Fibroblast of skin of right biceps (primary cell): ENCODE measurements around the gene ABLIM2.
A peak's percentile ranks its signal among the peaks of the same experiment; 100 is the strongest.

Experiments
- DNase-seq: peaks from one replicate; pipeline ENCODE4 v3.0.0-alpha.2; 2013

ABLIM2 gene

DNA sequence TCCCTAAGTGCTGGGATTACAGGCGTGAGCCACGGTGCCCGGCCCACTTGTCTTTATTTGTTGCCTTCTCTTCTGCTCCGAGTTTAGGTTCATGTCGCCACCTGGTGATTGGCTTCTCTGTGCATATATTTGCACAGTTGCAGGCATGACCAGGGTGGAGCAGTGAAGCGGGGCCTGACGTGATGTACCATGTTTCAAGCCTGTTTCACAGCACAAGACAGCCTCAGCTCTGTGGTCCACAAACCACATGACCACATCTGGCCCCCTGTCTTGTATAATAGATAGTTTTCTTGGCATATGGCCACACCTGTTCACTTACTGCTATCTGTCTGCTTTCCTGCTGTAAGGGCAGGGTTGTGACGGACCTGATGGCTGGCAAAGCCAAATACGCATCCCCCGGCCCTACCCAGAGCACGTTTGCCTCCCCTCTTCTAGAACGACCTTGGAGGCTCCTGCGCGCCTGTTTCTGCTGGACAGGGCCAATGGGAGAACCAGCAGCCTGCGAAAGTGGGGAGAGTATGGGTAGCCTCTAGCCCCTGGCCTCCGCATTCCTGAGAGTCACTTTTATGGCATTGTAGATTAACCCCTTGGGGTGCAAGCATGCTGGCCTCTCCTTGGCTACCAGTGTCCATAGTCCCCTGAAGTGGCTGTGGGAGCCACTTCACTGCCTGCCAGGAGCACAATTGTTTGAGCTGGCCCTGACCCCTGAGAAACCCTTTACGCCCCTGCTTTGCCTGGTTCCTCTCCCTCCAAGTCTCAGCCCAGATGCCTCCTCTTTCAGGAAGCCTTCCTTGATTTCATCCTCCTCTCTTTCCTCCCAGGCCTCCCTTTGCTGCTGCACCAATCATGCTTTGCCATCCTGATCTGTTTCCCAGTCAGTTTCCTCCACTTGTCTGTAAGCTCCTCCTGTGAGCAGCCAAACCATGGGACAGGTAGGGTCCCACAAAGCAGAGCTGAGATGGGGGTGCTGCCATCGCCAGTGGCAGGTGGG, 34.4 kb upstream of the ABLIM2 start:
- DNase-seq: peak; percentile 34

DNA sequence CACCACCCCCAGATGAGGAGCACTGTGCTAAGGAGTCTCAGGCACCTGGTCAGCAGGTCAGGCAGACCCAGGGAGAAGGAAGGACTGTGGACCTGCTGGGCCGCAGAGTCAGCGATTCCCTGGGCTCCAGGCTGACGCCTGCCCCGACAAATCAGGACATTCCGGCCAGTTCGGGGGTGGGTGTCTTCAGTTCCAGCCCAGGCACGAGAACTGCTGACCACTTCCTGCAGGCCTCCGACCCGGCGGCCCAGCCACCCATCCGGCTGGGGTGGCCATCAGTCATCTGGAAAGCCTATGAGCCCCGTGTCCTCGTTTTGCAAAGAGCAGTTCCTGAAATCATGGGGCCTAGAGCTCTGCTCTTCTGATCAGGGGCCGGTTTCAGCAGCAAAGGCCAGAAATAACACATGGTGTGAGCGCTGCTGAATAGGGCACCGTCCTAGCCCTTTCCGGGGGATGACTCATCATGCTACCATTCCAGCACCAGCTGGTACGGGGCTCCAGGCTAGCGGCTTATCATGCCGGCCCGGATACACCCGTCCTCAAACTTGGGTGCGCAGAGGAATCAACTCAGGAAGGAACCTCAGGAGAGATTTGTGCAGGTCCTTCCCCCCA, 32.6 kb upstream of the ABLIM2 start:
- no peak for DNase-seq

DNA sequence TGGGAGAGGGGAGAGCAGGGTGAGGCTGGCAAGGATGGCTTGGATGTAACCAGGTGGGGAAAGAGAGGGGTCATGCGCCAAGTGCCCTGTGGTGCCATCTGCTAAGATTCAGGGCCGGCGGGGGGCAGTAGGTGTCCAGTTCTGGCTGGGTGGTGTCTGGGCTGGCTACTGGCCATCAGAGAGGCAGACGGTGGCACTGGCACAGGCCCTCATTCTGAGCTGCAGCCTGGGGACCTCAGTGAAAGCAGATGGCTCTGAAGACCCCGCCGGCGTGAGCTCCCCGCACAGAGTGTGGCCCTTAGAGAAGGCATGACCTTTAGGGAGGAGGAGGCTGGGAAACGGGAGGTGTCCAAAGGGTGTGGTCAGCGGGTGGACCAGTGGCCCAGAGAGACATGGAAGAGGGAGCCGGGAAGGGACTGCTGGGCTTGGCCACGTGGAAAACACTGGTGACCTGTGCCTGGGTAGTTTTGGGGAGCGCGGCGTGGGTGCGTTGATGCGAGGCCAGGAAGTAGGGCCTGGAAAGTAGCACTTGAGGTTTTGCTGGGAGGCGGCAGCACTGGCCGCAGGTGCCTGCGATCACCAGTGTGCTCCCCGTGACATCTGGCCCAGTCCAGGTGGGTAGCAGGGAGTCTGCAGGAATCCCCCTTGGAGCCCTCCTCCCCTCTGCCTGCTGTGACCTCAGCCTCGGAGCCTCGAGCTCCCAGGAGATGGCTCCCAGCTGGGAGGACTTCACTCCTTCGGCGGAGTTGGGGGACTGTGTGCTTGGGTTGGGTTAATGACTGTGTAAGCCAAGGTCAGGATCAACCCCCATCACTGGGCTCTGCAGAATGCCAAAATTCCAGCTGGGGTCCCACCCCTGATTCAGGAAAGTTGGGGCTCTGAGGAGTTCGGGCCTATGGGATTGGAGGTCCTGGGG, 31.2 kb upstream of the ABLIM2 start:
- no peak for DNase-seq

DNA sequence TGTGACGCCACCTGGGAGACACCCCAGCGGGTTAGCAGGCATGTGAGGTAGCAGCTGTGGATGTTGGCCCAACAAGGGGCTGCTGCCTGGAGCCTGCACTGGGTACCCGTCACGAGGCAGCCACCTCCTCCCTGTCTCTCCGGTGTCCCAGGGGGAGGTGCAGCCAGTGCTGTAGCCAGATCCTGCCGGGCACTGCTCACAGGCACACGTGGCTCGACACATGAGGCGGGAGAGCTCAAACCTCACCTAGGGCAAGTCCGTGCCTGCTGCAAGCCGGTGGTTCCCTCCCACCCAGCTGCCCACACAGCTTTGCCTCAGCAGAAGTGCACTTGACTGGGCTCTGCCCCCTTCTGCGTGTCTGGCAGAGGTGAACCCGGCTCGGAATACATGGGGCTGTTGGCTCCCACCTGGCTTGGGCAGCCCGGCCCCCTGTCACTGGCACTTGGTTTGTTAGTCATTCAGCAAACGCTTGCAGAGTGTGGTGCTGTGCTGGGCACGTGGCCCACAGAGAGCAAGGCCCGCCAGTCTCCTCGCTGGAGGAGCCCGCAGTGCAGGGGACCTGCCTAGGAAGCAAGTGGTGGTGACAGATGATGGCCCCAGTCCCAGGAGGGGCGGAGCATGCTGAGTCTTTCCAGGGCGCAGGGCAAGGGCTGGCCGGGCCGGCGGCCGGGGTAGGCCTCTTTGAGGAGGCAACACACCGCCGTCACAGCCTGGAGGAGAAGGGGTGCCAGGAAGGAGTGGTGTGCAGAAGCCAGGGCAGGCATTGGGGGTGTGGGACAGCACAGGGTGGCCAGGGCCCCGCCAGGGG, 30.3 kb upstream of the ABLIM2 start:
- DNase-seq: no peak

DNA sequence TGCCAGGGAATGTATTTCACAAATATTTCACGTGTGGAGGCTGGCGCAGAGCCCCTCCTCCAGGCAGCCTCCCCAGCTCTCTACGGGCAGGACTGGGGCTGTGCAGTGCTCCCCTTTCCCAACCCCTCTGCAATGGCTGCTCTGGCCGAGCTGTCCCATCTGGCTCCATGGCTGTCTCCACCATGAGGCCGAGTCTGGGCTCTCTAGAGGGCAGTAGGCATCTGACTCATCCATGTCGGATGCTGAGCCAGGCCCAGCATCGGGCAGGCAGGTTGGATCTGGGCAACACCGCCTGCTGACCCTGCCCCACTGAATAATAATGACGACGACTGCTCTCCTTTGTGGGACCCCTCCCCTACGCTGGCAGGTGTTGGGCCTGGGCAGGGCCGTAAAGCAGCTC, 29.5 kb upstream of the ABLIM2 start:
- no peak for DNase-seq

DNA sequence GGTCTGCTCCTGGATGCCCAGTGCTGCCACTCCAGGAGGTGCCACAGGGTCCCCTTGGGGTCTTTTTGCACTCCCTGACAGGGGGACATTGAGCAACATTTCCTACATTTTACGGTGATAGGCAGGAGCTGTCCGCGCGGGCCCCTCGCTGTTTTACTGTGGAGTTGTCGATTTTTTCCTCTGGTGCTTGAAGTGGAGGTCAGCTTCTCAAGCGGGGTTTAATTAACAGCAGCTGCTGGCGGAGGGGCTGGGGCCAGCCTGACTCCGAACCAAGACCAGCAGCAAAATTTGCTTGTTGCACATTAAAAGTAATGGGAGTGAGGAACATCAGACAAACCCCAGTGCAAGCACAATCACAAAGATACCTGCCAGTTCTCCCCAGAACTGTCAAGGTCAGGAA, 27.3 kb upstream of the ABLIM2 start:
- DNase-seq: no peak

DNA sequence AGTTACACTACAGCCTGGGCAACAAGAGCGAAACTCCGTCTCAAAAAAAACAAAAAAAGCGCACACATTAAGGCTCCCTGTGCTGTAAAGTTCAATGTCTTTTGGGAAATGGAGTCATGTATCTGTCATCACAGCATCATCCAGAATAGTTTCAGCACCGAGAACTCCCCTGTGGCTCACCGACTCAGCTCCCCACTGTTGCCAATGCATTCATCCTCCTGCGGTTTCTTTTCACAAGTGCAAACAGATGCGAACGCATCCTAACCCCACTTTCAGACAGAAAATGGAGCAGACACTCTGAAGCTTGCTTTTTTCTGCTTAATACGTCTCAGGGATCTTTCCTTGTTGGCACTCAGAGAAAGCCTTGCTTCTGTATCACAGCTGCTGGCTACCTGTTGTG, 26.7 kb upstream of the ABLIM2 start:
- peak; percentile 90 for DNase-seq

DNA sequence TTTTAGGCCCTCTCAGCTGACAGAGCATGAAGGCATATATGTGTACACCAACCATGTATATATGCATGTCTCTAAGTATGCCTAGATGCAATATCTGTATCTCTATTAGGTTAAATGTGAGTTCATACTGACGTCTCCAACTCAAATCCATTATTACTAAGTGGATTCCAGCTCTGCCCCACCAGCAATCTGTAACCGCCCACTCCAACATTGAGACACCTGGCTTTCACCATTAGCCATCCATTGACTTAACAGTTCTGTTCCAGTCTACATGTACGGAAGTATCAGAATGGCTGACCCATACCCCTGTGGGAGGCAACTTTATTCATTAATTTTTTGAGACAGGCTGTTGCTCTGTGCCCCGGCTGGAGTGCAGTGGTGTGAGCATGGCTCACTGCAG, 25.4 kb upstream of the ABLIM2 start:
- no peak for DNase-seq

DNA sequence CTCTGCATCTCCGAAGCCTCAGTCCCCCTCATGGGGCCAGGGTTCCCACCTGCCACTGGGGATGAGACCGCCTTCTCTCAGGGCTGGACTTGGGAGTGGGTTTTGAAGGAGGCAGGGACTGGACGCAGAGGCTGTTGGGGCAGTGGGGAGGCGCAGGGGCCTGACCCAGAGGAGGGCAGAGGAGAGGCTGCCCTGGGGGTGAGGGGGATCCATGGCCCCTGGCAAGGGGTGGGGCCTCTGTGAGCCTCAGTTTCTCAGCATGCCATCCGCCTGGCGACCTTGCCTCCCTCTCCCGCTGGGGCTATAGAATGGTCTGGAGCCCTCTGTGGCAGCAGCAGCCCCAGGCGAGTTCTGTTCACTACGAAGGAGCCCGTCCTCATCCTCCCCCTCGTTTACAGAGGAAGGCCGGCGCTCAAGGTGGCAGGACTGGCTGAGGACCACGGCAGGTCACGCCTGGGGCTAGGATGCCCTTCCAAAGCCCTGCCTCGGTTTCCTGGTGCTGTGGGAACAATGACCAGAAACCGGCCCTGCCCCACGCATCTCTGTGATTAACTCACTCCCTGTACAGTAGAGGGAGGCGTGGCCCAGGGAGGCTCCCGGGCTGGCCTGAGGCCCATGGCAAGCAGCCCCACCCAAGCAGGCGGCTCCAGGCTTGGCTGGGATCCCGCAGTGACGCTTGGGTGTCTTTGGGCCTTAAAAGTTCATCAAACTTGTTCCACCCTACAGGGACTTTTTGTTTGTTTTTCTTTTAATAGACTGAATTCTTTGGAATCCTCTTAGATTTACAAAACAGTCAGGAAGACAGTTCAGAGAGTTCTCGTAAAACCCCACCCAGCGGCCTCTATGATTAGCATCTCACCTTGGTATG, 24.5 kb upstream of the ABLIM2 start:
- DNase-seq: peak; percentile 59

DNA sequence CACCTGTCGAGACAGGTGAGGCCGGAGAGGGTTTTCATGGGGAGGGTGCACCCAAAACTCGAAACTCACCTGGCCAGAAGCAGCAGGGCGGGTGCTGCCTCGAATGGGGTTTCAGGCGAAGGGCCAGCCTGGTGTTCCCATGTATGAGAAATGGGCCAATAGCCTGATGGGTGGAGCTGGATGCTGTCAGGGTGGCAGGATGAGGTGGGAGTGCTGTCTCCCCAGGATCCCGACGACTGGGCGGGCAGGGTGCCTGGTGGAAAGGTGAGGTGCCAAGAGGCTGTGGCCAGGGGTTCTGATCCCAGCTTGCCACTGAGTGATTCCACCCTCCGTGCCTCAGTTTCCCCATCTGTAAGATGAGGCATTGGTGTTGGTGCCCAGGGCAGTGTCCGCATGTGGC, 23.7 kb upstream of the ABLIM2 start:
- DNase-seq: no peak

DNA sequence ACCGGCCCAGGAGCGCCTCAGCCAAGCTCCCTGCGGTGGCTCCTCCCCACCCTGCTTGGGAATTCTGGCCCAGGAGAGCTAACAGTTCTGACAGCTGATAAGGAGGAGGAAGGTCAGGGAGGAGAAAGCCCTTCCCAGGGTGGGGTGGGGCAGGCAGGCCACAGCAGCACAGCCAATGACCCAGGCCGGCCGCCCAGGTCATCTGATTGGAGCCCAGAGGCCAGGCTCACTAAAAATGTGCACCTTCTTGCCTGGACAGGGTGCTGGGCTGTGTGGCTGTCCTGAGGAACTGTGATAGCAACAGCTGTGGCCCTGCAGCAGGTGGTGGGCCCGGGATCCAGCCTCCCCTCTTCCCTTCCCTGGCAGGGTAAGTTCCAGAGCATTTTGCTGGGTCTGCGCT, 23.2 kb upstream of the ABLIM2 start:
- DNase-seq: no peak

DNA sequence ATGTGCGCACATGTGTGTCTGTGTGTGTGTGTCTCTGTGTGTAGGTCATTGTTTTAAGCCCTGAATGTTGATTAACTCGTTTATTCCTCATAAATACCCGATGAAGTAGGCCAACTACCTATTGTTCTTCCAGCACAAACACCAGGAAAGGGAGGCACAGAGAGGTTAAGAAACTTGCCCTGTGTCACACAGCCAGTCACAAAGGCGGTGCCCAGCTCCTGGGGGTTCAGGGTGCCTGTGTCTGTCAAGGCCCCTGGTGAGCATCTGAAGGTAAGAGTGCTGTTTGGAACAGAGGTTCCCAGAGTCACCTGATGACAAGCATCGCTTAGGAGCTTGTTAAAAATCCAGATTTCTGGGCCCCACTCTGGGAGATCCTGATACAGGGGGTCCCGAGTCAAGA, 22.5 kb upstream of the ABLIM2 start:
- no peak for DNase-seq

DNA sequence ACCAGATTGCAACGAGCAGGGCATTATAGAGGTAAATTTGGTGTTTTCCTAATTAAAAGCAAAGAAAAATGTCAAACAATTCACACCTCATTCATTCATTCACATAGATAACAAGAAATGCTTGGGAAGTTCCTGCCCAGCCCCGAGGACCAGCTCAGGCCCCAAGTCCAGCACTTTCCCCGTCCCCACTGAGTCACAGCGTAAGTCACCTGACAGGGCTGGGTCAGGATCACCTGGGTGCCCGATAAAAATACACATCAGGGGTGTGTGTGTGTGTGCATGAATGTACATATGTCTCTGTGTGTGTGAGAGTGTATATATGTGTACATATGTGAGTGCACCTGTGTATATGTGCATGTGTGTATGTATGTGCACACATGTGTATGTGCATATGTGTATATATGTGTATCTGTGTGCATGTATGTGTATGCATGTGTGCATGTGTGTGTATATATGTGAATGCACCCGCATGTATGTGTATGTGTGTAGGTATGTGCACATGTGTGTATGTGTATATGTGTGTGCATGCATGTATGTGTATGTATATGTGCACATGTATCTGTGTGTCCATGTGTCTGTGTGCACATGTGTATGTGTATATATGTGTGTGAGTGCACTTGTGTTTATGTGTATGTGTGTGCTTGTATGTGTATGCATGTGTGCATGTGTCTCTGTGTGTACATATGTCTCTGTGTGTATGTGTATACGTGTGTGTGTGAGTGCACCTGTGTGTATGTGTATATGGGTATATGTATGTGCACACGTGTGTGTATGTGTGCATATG, 21.9 kb upstream of the ABLIM2 start:
- no peak for DNase-seq

DNA sequence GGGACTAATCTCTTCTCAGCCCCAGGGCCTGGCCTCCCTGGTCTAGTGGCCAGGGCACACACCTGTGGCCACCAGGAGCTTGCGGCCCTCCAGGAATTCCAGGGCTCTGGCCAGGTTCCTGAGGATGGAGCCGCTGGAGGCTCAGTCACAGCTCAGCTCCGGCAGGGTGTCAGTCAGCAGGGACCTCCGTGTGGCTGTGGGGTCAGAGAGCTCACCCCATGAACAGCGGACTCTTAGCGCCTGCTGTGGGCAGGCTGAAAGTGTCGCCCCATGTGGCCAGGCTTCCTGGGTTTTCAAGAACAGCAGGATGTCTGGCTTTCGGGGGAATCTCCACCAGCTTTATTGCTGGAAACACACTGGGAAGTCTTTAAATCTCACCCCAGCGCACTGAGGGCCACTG, 21.2 kb upstream of the ABLIM2 start:
- DNase-seq: no peak

DNA sequence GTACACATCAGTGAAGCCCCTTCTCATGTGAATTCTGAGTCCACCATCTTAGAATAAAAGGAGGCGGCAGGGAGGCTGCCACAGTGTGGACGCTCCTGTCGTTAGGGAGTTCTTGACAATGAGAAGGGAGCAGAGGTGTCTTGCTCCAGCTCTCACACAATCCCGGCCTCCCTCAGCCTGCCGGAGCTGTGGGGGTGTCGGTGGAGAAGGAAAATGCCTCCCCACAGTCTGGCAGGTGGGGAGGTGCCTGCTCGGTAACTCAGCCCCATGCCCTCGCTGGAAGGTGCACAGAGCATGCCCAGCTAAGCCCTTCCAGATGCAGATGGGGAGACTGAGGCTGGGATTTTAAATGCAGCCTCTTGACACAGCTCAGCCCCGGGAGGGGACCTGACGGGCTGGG, 20.5 kb upstream of the ABLIM2 start:
- no peak for DNase-seq

DNA sequence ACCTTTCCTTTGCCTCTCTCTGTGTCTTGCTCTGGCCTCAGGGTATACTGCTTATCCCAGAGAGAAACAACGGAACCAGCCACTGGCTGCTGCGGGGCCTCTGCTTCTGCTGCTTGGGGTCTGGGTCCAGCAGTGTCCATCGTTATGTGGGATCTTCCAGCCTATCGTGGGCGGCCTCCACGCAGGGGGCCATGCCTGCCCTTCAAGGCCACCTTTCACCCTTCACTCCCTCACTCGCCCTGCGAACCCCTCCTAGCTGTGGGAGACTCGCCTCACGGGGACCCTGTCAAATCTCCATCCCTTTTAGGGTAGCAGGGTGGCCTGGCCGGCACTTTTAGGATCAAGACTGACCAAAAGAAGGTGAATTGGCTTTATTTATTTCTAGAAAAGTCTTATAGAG, 19.3 kb upstream of the ABLIM2 start:
- no peak for DNase-seq

DNA sequence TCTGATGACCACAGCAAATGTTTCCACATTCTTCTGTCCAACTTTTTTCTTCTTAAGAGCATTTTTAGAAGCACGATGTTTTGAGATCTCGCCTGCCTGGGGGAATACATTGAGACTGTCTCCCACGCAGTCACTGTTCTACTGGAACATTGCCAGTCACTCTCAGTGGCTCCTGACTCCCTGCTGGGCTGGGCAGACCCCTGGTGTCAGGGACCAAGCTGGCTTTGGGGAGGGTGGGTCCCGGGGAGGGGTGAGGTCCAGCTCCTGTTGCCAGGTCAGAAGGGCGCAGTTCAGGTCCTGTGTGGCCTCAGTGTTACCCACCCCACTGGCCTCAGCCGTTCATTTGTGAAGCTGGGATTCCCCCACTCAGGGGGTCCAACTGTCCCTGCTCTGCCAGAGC, 18.9 kb upstream of the ABLIM2 start:
- DNase-seq: no peak

DNA sequence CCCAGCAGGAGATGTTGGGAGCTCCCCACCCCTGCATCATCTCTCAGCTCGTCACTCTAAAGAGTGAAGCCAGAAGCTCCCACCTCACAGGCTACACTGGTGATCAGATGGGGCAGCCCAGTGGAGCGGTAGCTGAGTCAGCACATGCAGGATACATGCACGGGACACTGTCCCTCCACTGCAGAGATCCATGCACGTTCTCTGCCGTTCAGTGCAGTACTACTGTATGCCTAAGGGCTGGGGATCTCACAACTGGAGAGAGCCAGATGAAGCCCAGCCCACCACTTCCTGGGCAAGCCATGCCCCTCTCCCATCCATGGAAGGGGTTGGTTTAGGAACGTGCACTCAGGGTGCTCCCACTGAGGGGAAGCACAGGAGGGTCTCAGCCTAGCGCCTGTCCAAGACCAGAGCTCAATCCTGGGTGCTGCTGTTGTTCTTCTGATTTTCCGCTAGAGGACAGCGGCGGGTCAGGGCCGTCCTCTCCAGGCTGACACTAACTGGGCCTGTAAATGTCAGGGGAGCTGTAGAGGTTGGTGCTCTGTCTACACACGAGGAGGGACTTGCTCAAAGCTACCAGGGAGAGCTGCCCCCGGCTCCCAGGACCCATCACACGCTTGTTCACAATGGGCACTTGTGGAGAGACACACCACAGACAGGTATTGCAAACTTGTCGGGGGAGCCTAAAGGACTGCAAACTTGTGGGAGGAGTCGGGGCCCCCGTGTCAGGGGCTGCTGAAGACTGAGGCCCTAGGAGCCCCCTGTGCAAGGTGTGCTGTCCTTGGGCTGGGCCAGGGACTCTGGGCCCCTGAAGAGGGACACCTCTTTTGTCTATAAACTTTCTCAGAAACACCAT, 18.2 kb upstream of the ABLIM2 start:
- DNase-seq: peak; percentile 41

DNA sequence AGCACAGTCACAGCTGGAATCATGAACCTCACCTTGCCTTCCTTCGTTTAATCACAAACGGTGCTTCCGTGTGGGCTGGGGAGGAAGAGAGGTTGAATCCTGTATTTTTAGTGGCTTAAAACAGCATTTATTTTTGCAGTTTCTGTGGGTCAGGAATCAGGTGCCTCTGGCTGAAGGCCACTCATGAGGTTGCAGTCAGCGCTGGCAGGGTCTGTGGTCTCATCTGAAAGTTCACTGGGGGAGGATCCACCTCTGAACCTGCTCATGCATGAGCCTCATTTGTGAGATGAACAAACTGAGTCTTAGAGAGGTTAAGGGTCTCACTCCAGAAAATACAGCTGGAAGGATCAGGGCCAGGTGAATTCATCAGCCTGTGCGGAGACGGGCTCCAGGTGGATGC, 17.1 kb upstream of the ABLIM2 start:
- DNase-seq: no peak

DNA sequence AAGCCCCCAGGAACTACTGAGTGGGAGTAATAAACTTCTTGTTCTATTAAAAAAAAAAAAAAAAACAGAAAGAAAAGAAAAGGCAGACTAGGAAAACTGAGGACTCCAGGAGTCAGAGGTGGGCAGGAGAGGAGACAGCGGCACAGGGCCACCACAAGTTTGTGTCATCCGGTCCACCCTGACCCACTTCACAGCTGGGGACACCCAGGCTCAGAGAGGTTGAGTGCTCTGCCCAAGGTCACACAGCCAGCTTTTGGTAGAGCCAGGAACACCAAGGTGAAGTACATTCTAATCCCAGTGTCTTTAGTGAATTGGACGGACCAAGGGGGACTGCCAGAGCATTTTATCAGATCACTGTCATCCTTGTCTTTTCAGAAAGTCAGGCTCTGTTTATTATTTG, 16.4 kb upstream of the ABLIM2 start:
- no peak for DNase-seq
